HL-60 (cell line): ENCODE data around the gene PLEKHA5.

Experiments used
- DNase-seq, 2 experiments: peaks; one replicate each; pipeline ENCODE4 v3.0.0-alpha.2; 2010 to 2020; ENCODE audit warnings: low read depth in 1 of 2, low spot score in 1 of 2
- H3K27ac ChIP-seq: fragments of 250-450 bp; sonication (Bioruptor Pico); replicated peaks from 2 replicates; pipeline ENCODE4 v1.5.1; 2020; ENCODE audit warnings: mild to moderate bottlenecking, moderate library complexity
- H3K27me3 ChIP-seq: fragments of 250-450 bp; sonication (Bioruptor Pico); 2 replicates; pipeline ENCODE4 v1.5.1; 2021; ENCODE audit warnings: mild to moderate bottlenecking, moderate library complexity; ENCODE audit not compliant: insufficient read depth, poor library complexity, severe bottlenecking
- H3K4me3 ChIP-seq: replicated peaks from 2 replicates; pipeline ENCODE4 v1.5.1; 2011; ENCODE audit warnings: mild to moderate bottlenecking, control low read depth, low read length; ENCODE audit not compliant: insufficient read depth
- CTCF ChIP-seq: IDR thresholded peaks from one replicate; pipeline ENCODE4 v1.5.1; 2011; ENCODE audit warnings: low read length, control low read depth, inconsistent platforms; ENCODE audit not compliant: insufficient read depth
- GABPA ChIP-seq: IDR thresholded peaks from 2 replicates; pipeline ENCODE4 v1.6.1; 2012; ENCODE audit warnings: low read depth
- POLR2AphosphoS5 ChIP-seq: IDR thresholded peaks from 2 replicates; pipeline ENCODE4 v1.6.1; 2012; ENCODE audit warnings: low read depth
- REST ChIP-seq: IDR thresholded peaks from 2 replicates; pipeline ENCODE4 v1.6.1; 2012; ENCODE audit warnings: low read depth; ENCODE audit not compliant: insufficient replicate concordance
- SPI1 ChIP-seq: IDR thresholded peaks from 2 replicates; pipeline ENCODE4 v1.6.1; 2012; ENCODE audit warnings: low read depth, mild to moderate bottlenecking, borderline replicate concordance

Gene PLEKHA5

GRCh38 chr12:19208456-19208855 is 78.9 kb downstream of the PLEKHA5 start:
- H3K27ac ChIP-seq = no peak overlapping the region
- no peak overlapping the region for H3K4me3 ChIP-seq
- H3K27me3 ChIP-seq = no peaks in the 10 kb centered on the region
- TF ChIP-seq CTCF (no peak), POLR2AphosphoS5 (no peak), GABPA (no peak), SPI1 (no peak), REST (no peak)
- no peak for DNase-seq

- no peak for TF ChIP-seq CTCF
- TF ChIP-seq REST = no peak
- no peak for TF ChIP-seq SPI1
- TF ChIP-seq GABPA = no peak
- H3K27ac ChIP-seq = no peak overlapping the region
- no peak overlapping the region for H3K4me3 ChIP-seq
- DNase-seq = no peak
- H3K27me3 ChIP-seq = no peaks in the 10 kb centered on the region
Measured at GRCh38 chr12:19209661-19210060, 80.1 kb downstream of the PLEKHA5 start.

- no peak overlapping the region for H3K4me3 ChIP-seq
- TF ChIP-seq POLR2AphosphoS5 = no peak
- no peak for TF ChIP-seq GABPA
- no peak for TF ChIP-seq CTCF
- no peak for TF ChIP-seq SPI1
- DNase-seq = no peak
- no peaks in the 10 kb centered on the region for H3K27me3 ChIP-seq
- no peak overlapping the region for H3K27ac ChIP-seq
Measured at GRCh38 chr12:19211802-19212201, 82.3 kb downstream of the PLEKHA5 start.

- TF ChIP-seq CTCF = no peak
- TF ChIP-seq REST = no peak
- TF ChIP-seq GABPA = no peak
- no peak for TF ChIP-seq SPI1
- TF ChIP-seq POLR2AphosphoS5 = no peak
- DNase-seq = no peak
- H3K4me3 ChIP-seq = no peak overlapping the region
- H3K27ac ChIP-seq = no peak overlapping the region
- no peaks in the 10 kb centered on the region for H3K27me3 ChIP-seq
Measured at GRCh38 chr12:19212245-19212644, 82.7 kb downstream of the PLEKHA5 start.
